GM10847 (cell line): Measurements from ENCODE around the gene SNX17.

Experiments
- POLR2A ChIP-seq: IDR thresholded peaks from 2 replicates; pipeline ENCODE4 v1.6.1; 2011; ENCODE audit not compliant: insufficient read length; ENCODE audit errors: extremely low read depth

Gene SNX17

GRCh38 chr2:27412419-27413152 lies 42.2 kb downstream of the SNX17 start:
- no peak for TF ChIP-seq POLR2A

- TF ChIP-seq POLR2A, result no peak
Observed at GRCh38 chr2:27416151-27416550, 45.7 kb downstream of the SNX17 start.

- TF ChIP-seq POLR2A, result no peak
Observed at GRCh38 chr2:27420996-27421395, 50.6 kb downstream of the SNX17 start.

GRCh38 chr2:27421660-27422250 lies 51.3 kb downstream of the SNX17 start:
- TF ChIP-seq POLR2A, result no peak

GRCh38 chr2:27422958-27423357 lies 52.5 kb downstream of the SNX17 start:
- TF ChIP-seq POLR2A, result no peak
